GM18508 (cell line): Measurements from ENCODE around the gene TMEM260.

Experiments
- ATAC-seq: cut with Tn5 transposase; IDR thresholded peaks from one replicate; pipeline ENCODE4 v1.9.1; 2021; ENCODE audit warnings: moderate number of reproducible peaks; ENCODE audit not compliant: insufficient read depth, unreplicated experiment

TMEM260 gene

DNA sequence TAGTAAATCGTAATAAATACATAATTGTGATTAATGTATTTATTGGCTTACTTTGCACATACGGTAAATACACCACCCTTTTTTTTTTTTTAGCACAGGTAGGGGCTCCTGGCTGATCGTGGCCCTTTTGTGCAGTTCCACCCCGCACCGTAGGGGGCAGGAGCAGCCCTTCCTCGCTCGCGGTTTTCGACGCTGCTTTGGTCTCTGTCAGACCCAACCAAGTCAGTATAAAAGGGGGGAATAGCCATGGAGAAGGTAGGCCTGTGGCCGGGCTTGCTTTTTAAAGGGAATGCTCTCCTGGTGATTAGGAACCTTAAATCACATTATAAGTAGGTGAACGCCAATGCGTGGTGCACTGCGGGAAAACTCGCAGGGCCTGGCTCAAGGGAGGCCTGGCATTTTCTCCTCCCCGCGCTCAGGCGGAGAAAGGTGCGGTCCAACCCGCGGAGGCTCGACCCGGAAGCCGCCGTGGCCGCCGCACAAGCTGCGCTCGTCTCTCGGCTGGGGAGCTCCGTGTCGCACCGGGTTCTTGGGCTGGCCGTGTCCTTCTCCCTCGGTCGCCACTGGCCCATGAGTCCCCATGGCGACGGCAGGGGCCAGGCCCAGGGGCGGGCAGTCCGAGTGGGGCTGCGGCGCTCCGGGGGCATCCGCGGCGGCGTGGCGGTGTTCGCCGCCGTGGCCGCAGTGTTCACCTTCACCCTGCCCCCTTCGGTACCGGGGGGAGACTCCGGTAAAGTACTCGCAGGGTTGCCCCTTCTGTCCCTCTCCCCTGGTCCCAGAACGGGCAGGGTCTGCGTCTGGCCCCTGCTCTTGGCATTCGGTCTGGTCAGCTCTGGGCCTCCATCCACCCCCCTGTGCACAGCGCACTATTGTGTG, at the start of gene TMEM260:
Gene TMEM260 (plus strand): TSS at position 454 of the 876 bp plus-strand sequence. CDS start 117 bp downstream, at position 571.
- ATAC-seq, result peak; percentile 67

GRCh38 chr14:56532546-56532945, 47.1 kb upstream of the TMEM260 start:
- no peak for ATAC-seq

GRCh38 chr14:56534656-56535055, 44.9 kb upstream of the TMEM260 start:
- no peak for ATAC-seq

GRCh38 chr14:56539862-56540261, 39.7 kb upstream of the TMEM260 start:
- no peak for ATAC-seq

DNA sequence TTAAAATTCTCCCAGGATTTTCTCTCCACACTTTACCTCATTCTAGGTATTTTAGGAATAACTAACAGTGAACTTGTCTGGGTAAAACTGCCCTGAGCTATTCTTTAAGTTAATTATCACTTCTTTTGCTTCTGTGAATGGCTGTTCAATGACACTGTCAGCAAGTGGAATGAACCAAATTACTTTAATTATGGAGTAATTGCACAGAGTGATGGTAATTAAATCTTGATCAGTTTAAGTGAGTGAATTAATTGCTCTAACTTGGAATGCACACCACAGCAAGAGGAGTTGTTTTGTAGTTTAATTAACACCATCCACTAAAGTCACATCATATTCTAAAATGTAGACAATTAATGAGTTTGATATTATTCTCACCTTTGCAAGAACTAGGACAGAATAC, 36.2 kb upstream of the TMEM260 start:
- ATAC-seq, result no peak

DNA sequence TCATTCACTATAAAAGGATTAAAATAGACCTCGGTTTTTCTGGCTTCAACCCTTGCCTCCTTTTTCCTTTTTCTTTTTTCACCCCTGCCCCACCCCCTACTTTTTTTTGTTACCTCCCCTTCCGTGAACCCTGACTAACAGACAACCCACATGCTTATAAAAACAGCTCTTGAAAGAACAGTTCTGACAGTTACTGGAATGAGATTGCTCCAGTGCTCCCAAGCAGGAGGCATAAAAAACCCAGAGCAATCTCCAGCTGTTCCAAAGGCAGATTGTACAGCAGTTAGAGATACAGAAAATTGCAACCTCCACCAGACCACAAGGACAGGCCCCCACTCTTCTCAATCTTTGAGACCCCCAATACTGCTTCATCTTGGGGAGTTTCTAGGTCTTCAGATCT, 29.9 kb upstream of the TMEM260 start:
- ATAC-seq, result no peak

- ATAC-seq, result no peak
Measured at GRCh38 chr14:56552615-56553014, 27.0 kb upstream of the TMEM260 start.

GRCh38 chr14:56554301-56554700, 25.3 kb upstream of the TMEM260 start:
- no peak for ATAC-seq

DNA sequence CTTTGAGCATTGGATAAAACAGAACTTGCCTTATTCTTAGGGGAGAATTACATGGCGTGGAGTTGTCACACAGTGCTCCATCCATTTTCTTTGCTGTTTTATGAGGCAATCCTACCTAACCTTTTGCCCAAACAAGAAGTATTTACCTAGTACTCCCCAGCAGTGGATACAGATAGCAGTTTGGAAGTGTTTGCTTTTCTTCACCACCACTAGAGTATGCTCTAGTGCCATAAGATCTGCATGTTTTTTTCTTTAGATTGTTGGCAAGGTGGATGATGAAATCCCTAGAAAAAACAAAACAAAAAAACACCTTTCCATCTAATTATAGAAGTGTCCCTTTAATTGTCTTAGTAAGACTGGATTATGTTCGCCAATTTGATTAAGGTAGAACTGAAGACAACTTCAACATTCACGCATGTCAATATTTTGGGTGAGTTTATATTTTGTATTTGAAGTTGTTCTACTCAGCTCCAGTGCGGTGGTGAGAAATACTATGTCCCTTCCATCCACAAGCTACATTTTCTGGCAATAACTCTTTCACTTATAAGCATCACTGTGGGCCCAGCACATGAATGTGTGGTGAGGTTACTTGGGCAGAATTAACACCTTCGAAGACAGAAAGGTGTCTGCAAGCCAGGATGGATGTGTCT, 23.6 kb upstream of the TMEM260 start:
- no peak for ATAC-seq

DNA sequence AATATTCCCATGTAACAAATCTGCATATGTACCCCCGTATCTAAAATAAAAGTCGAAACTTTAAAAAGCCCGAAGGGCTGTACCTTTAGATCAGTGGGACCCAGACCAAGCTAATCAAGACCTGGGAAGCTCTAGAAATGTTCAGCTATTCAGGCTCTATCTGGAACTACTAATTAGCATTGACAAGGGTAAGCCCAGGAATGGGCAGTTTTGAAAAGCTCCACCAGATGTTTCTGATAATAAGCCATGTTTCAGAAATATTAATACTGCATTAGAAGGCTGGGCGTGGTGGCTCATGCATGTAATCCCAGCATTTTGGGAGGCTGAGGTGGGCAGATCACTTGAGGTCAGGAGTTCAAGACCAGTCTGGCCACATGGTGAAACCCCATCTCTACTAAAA, 20.4 kb upstream of the TMEM260 start:
- no peak for ATAC-seq

- ATAC-seq, result no peak
Measured at GRCh38 chr14:56561606-56562005, 18.0 kb upstream of the TMEM260 start.

GRCh38 chr14:56562883-56563282, 16.7 kb upstream of the TMEM260 start:
- ATAC-seq, result no peak

GRCh38 chr14:56569174-56569573, 10.4 kb upstream of the TMEM260 start:
- no peak for ATAC-seq

- no peak for ATAC-seq
Measured at GRCh38 chr14:56570295-56570694, 9.3 kb upstream of the TMEM260 start.

- ATAC-seq, result no peak
Measured at GRCh38 chr14:56580221-56580711, 668 bp downstream of the TMEM260 start.

GRCh38 chr14:56581041-56581727, 1.6 kb downstream of the TMEM260 start:
- no peak for ATAC-seq

DNA sequence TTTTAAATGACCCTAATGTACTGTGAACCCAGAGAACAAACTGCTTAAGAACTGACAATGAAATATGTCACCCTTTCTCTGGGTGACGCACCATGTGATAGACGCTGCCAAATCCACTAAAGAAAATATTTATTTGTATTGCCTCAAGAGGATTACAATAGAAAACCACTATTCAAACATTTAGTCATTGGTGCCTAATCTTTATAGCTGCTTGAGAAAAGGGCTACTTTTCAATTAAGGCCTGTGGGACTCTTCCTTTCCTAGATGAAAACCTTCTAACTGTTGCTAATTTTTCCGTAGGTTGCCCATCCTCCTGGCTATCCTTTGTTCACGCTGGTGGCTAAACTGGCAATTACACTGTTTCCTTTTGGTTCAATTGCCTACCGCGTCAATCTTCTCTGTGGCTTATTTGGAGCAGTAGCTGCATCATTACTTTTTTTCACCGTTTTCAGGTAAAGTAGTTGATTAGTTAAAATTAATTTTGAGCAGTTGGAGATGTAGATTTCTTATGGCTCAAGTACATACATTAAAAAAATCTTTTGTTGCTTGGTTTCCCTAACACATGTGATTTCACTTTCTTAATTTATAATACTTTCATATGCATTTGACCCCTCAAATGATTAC, 6.0 kb downstream of the TMEM260 start:
- no peak for ATAC-seq

- ATAC-seq, result no peak
Measured at GRCh38 chr14:56587701-56588100, 8.1 kb downstream of the TMEM260 start.

- ATAC-seq, result no peak
Measured at GRCh38 chr14:56590535-56590960, 10.9 kb downstream of the TMEM260 start.

DNA sequence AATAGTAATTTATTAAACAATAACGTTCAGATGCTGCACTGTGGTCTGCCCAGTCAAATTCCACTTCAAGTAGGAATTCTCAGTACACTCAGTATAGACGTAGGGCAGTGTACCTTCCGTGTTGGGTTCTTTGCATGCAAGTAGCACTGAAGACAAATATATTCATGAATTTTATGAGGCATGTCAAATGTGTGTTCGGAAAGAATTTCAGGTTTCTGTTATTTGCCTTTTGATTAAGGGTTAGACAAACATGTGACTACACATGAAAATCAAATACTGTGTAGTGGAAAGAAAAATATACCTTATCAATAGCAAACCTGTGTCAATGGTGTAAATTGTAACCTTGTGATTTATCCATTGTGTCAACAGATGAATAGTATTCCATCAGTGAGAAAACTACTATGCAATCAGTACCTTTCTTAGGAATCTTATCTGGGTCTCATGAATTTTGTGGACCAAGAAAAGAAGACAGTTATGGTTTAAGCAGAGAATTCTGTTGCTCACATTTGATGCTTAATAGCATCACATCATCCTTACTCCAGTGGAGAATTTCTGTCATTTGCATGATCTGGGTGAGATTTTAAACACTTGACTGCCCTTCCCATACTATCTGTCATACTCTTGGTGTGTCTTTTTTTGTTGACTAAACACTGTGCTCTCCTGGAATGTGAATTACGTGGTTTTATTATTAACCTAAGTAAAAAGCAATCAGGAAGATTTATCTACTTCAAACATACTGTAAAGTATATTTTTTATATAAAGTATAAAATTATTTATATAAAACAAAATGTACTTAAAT, 13.3 kb downstream of the TMEM260 start:
- ATAC-seq, result no peak
